Activated naive CD4-positive, alpha-beta T cell treated with anti-CD3 and anti-CD28 coated beads, Interleukin-2, amount 10 ng/mL, durations not matched to agents 7 days and 5 days (primary cell): ENCODE data around the gene DSCAML1.

Source experiments
- CTCF ChIA-PET: fragments of 350-600 bp; sonication (Branson Sonifier 250); formaldehyde crosslinking; loops from one replicate; lab custom pipeline; 2021; ENCODE audit warnings: antibody characterized with exemption; lab: Charles Lee
- DNase-seq: peaks from one replicate; pipeline ENCODE4 v3.0.0-alpha.2; 2020
- H3K27ac Mint-ChIP-seq: one replicate; pipeline ENCODE4 v1.8.0; 2021; ENCODE audit warnings: mild to moderate bottlenecking, moderate library complexity, mixed read lengths
- H3K27me3 Mint-ChIP-seq: one replicate; pipeline ENCODE4 v1.8.0; 2021; ENCODE audit warnings: mild to moderate bottlenecking, mixed read lengths
- H3K36me3 Mint-ChIP-seq: one replicate; pipeline ENCODE4 v1.8.0; 2021; ENCODE audit warnings: mixed read lengths
- H3K4me1 Mint-ChIP-seq: one replicate; pipeline ENCODE4 v1.8.0; 2021; ENCODE audit warnings: mixed read lengths
- H3K4me3 Mint-ChIP-seq: one replicate; pipeline ENCODE4 v1.8.0; 2021; ENCODE audit warnings: mild to moderate bottlenecking, moderate library complexity, mixed read lengths
- H3K9me3 Mint-ChIP-seq: one replicate; pipeline ENCODE4 v1.8.0; 2021; ENCODE audit warnings: mixed read lengths

DSCAML1 gene

DNA sequence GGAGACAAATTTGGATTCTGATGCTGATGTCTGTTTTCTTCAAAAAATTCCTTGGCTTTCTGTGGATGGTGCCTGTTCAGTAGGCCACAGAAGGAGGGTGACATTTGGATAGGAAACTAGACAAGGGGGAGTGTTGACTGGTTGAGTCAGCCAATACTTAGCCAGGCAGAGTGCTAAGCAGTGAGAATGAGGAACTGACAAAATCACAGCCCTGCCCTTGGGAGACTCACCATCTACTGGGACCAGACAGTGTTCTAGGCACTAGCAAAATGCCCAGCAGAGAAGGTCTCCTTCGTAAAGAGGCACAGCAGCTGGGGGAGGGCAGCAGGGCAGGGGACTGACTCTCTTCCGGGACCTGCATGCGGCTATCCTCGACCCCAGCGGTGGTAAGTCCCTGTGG, 190.2 kb downstream of the DSCAML1 start:
- CTCF ChIA-PET, result interaction anchor here (0.5 to 1.1 kb wide), 2 partner anchors 180 to 299 kb away, joined by 3 to 4 read pairs; no protein-coding TSS in a partner anchor
- no peak overlapping the region for H3K27ac Mint-ChIP-seq
- H3K36me3 Mint-ChIP-seq, result no peaks in the 10 kb centered on the region
- no peak for DNase-seq
- H3K4me1 Mint-ChIP-seq, result peaks cover 15% of the 10 kb centered on the region
- H3K9me3 Mint-ChIP-seq, result no peaks in the 10 kb centered on the region
- peaks cover 28% of the 10 kb centered on the region for H3K27me3 Mint-ChIP-seq
- H3K4me3 Mint-ChIP-seq, result no peak overlapping the region

- Mint-ChIP-seq H3K36me3 (no peaks in the 10 kb centered on the region), H3K4me3 (no peak overlapping the region), H3K27me3 (peaks cover 29% of the 10 kb centered on the region), H3K9me3 (no peaks in the 10 kb centered on the region), H3K4me1 (peaks cover 15% of the 10 kb centered on the region), H3K27ac (no peak overlapping the region)
- peak; percentile 28 for DNase-seq
- CTCF ChIA-PET, result interaction anchor here (0.5 to 1.1 kb wide), 2 partner anchors 180 to 299 kb away, joined by 3 to 4 read pairs; no protein-coding TSS in a partner anchor
Measured at GRCh38 chr11:117606211-117606610, 190.8 kb downstream of the DSCAML1 start.

GRCh38 chr11:117605331-117605730, 191.7 kb downstream of the DSCAML1 start:
- Mint-ChIP-seq H3K36me3 (no peaks in the 10 kb centered on the region), H3K4me1 (peaks cover 15% of the 10 kb centered on the region), H3K27me3 (peaks cover 38% of the 10 kb centered on the region), H3K4me3 (no peak overlapping the region), H3K27ac (no peak overlapping the region), H3K9me3 (no peaks in the 10 kb centered on the region)
- no peak for DNase-seq
- CTCF ChIA-PET, result no interaction called here

- H3K27ac Mint-ChIP-seq, result no peak overlapping the region
- peaks cover 13% of the 10 kb centered on the region for H3K4me1 Mint-ChIP-seq
- H3K27me3 Mint-ChIP-seq, result peaks cover 40% of the 10 kb centered on the region
- H3K9me3 Mint-ChIP-seq, result no peaks in the 10 kb centered on the region
- CTCF ChIA-PET, result no interaction called here
- no peak for DNase-seq
- no peaks in the 10 kb centered on the region for H3K36me3 Mint-ChIP-seq
- no peak overlapping the region for H3K4me3 Mint-ChIP-seq
Measured at GRCh38 chr11:117604336-117604995, 192.6 kb downstream of the DSCAML1 start.

- Mint-ChIP-seq H3K27me3 (peaks cover 37% of the 10 kb centered on the region), H3K4me1 (peaks cover 13% of the 10 kb centered on the region), H3K4me3 (no peak overlapping the region), H3K27ac (no peak overlapping the region), H3K36me3 (no peaks in the 10 kb centered on the region), H3K9me3 (no peaks in the 10 kb centered on the region)
- CTCF ChIA-PET, result no interaction called here
- no peak for DNase-seq
Measured at GRCh38 chr11:117603932-117604331, 193.1 kb downstream of the DSCAML1 start.

- Mint-ChIP-seq H3K4me3 (no peak overlapping the region), H3K9me3 (no peaks in the 10 kb centered on the region), H3K27me3 (peaks cover 45% of the 10 kb centered on the region), H3K4me1 (peaks cover 3% of the 10 kb centered on the region), H3K27ac (no peak overlapping the region), H3K36me3 (no peaks in the 10 kb centered on the region)
- CTCF ChIA-PET, result no interaction called here
- DNase-seq, result no peak
Measured at GRCh38 chr11:117601006-117601708, 195.9 kb downstream of the DSCAML1 start.

- H3K4me3 Mint-ChIP-seq, result no peak overlapping the region
- no peak for DNase-seq
- H3K27me3 Mint-ChIP-seq, result peaks cover 42% of the 10 kb centered on the region
- no peaks in the 10 kb centered on the region for H3K9me3 Mint-ChIP-seq
- no peaks in the 10 kb centered on the region for H3K36me3 Mint-ChIP-seq
- H3K27ac Mint-ChIP-seq, result no peak overlapping the region
- no peaks in the 10 kb centered on the region for H3K4me1 Mint-ChIP-seq
- CTCF ChIA-PET, result no interaction called here
Measured at GRCh38 chr11:117600234-117600783, 196.7 kb downstream of the DSCAML1 start.

- no peak overlapping the region for H3K4me3 Mint-ChIP-seq
- H3K27me3 Mint-ChIP-seq, result peaks cover 33% of the 10 kb centered on the region
- H3K4me1 Mint-ChIP-seq, result no peaks in the 10 kb centered on the region
- CTCF ChIA-PET, result interaction anchor here (0.6 to 1.0 kb wide), 2 partner anchors 35 to 71 kb away, joined by 3 read pairs; no protein-coding TSS in a partner anchor
- H3K27ac Mint-ChIP-seq, result no peak overlapping the region
- H3K36me3 Mint-ChIP-seq, result no peaks in the 10 kb centered on the region
- peak; percentile 81 for DNase-seq
- H3K9me3 Mint-ChIP-seq, result no peaks in the 10 kb centered on the region
Measured at GRCh38 chr11:117597071-117597470, 199.9 kb downstream of the DSCAML1 start.

DNA sequence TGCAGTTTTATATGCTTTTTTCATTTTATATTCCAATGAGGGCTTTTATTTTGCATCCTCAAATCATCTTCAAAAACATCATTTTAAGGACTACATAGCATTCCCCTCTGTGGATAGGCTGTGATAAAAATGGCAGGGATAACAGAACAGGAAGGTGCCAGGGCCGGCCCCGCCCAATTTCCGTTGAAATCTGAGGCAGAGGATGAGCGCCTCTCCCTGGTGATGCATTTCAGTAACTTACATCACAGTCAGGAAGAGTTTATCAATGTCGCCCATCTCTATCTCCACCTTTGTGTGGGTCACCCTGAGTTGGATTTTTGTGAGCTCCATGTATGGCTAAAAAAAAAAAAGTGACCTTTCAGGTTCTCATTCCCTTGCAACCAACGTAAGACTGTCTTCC, 201.6 kb downstream of the DSCAML1 start:
- CTCF ChIA-PET, result interaction anchor here (0.6 kb wide), 1 partner anchor 516 kb away, joined by 4 read pairs; no protein-coding TSS in a partner anchor
- Mint-ChIP-seq H3K27ac (no peak overlapping the region), H3K27me3 (peaks cover 25% of the 10 kb centered on the region)

GRCh38 chr11:117594721-117595120, 202.3 kb downstream of the DSCAML1 start:
- DNase-seq, result no peak
- no peaks in the 10 kb centered on the region for H3K36me3 Mint-ChIP-seq
- H3K27me3 Mint-ChIP-seq, result peaks cover 17% of the 10 kb centered on the region
- H3K9me3 Mint-ChIP-seq, result no peaks in the 10 kb centered on the region
- H3K4me1 Mint-ChIP-seq, result no peaks in the 10 kb centered on the region
- CTCF ChIA-PET, result no interaction called here
- H3K27ac Mint-ChIP-seq, result no peak overlapping the region
- no peak overlapping the region for H3K4me3 Mint-ChIP-seq

More for the DNA sequence above, 201.6 kb downstream of the DSCAML1 start:
- DNase-seq, result no peak
- Mint-ChIP-seq H3K36me3 (no peaks in the 10 kb centered on the region), H3K4me1 (no peaks in the 10 kb centered on the region), H3K9me3 (no peaks in the 10 kb centered on the region), H3K4me3 (no peak overlapping the region)

GRCh38 chr11:117593065-117593464, 204.0 kb downstream of the DSCAML1 start:
- Mint-ChIP-seq H3K27me3 (peaks cover 9% of the 10 kb centered on the region), H3K36me3 (no peaks in the 10 kb centered on the region), H3K4me1 (no peaks in the 10 kb centered on the region), H3K27ac (no peak overlapping the region), H3K4me3 (no peak overlapping the region), H3K9me3 (no peaks in the 10 kb centered on the region)
- CTCF ChIA-PET, result no interaction called here
- no peak for DNase-seq

GRCh38 chr11:117591316-117592039, 205.5 kb downstream of the DSCAML1 start:
- no peak overlapping the region for H3K27ac Mint-ChIP-seq
- CTCF ChIA-PET, result no interaction called here
- no peaks in the 10 kb centered on the region for H3K4me1 Mint-ChIP-seq
- no peak overlapping the region for H3K4me3 Mint-ChIP-seq
- DNase-seq, result no peak
- no peaks in the 10 kb centered on the region for H3K36me3 Mint-ChIP-seq
- no peaks in the 10 kb centered on the region for H3K9me3 Mint-ChIP-seq
- peaks cover 4% of the 10 kb centered on the region for H3K27me3 Mint-ChIP-seq

GRCh38 chr11:117589063-117589462, 208.0 kb downstream of the DSCAML1 start:
- Mint-ChIP-seq H3K9me3 (no peaks in the 10 kb centered on the region), H3K4me1 (no peaks in the 10 kb centered on the region), H3K36me3 (no peaks in the 10 kb centered on the region), H3K27ac (no peak overlapping the region), H3K27me3 (no peaks in the 10 kb centered on the region), H3K4me3 (no peak overlapping the region)
- CTCF ChIA-PET, result no interaction called here
- no peak for DNase-seq

- no peak for DNase-seq
- no peak overlapping the region for H3K4me3 Mint-ChIP-seq
- CTCF ChIA-PET, result no interaction called here
- no peaks in the 10 kb centered on the region for H3K4me1 Mint-ChIP-seq
- peaks cover 2% of the 10 kb centered on the region for H3K27me3 Mint-ChIP-seq
- no peak overlapping the region for H3K27ac Mint-ChIP-seq
- no peaks in the 10 kb centered on the region for H3K36me3 Mint-ChIP-seq
- H3K9me3 Mint-ChIP-seq, result no peaks in the 10 kb centered on the region
Measured at GRCh38 chr11:117588166-117588810, 208.7 kb downstream of the DSCAML1 start.
